ENCODE measurements around the gene ARVCF. TPM values are rescaled to one million over a fixed set of nuclear protein-coding genes. Genes with fewer than 3 reads are reported as not detected.

The ARVCF gene
- total and polyA plus RNA-seq, 9 of the 15 experiments (the other 6 are each of a cell fraction or from before 2014, with no cell fraction given), result 0.03 to 97.4 (median 15.6) TPM

- peak overlapping the region; percentile 6; the same call in 1 of the 2 replicates for H2AFZ ChIP-seq (ENCODE audit: low read depth, low read length)
- peak; percentile 72 to 84 (median 78) for DNase-seq (ENCODE audit: extremely low read depth in 1 of 4, low spot score in 3 of 4)
- BruUV-seq (replicated peaks), result no TSS peak
- peaks cover 74% of the 10 kb centered on the region for H4K20me1 ChIP-seq (replicated peaks; ENCODE audit: control insufficient read depth, insufficient read depth, low read length)
- H3K4me1 ChIP-seq (replicated peaks in 1 of 2; ENCODE audit: control insufficient read depth in 2 of 2, insufficient read depth in 2 of 2, low read length in 2 of 2), result peaks cover 39 to 85% of the 10 kb centered on the region in 2 experiments
- FAIRE-seq, result peak; percentile 86
- H3K27ac ChIP-seq (ENCODE audit: extremely low read depth, low read depth, low read length), result peak overlapping the region; percentile 58; the same call in 2 of the 3 replicates
- WGBS (ENCODE audit: insufficient coverage, low coverage, missing lambda C conversion rate), result 48% methylated on average over 18 of the region's 18 CpGs
- no peak overlapping the region for H3K4me2 ChIP-seq (ENCODE audit: insufficient read depth, low read length)
- ChIA-PET CTCF (ENCODE audit: low intra/inter-chr PET ratio) (no interaction called here), POLR2A (interaction anchor here (0.5 to 3.1 kb wide), 17 partner anchors 9 to 845 kb away, joined by 3 to 20 read pairs (median 6); partner anchors contain the start of genes ESS2 and TRMT2A)
- no peaks in the 10 kb centered on the region for H3K9me3 ChIP-seq (replicated peaks; ENCODE audit: control insufficient read depth, insufficient read depth, low read depth, low read length)
- H3K4me3 ChIP-seq, result no peak overlapping the region
- intact Hi-C loops (cut with micrococcal nuclease) (loop anchor here (5.0 kb wide), 1 partner anchor 33 kb away; the partner anchor contains the start of gene TANGO2), in situ Hi-C loops (cut with MboI) (no loop called here)
- peaks cover 20% of the 10 kb centered on the region for H3K9me1 ChIP-seq (ENCODE audit: control insufficient read depth, insufficient read depth, low read length)
- H3K9ac ChIP-seq (ENCODE audit: insufficient read depth in 1 of 2, low read depth in 2 of 2, low read length in 2 of 2), result peak overlapping the region; percentile 3 to 87; a peak in 3 of 4 replicates
- no peaks in the 10 kb centered on the region for H3K36me3 ChIP-seq (ENCODE audit: control insufficient read depth, insufficient read depth, low read length)
- ATAC-seq, result peak; percentile 77
- H3K79me2 ChIP-seq (ENCODE audit: control insufficient read depth, insufficient read depth, low read length), result no peaks in the 10 kb centered on the region
- H3K27me3 ChIP-seq (ENCODE audit: control insufficient read depth in 2 of 2, insufficient read depth in 2 of 2, low read length in 2 of 2), result no peaks in the 10 kb centered on the region
- TF ChIP-seq TBL1XR1 (IDR thresholded peaks at IDR 0.05; ENCODE audit: low read length in 2 of 2) (peak in 1 of 2 experiments; percentile 15; a peak in 1 of 4 replicates), ATF2 (CRISPR knock-in tag; IDR thresholded peaks at IDR 0.05) (no peak), ZNF431 (CRISPR knock-in tag; IDR thresholded peaks at IDR 0.05) (no peak), ZKSCAN3 (CRISPR knock-in tag; IDR thresholded peaks at IDR 0.05) (no peak), ZNF24 (IDR thresholded peaks at IDR 0.05) (no peak), SMARCE1 (IDR thresholded peaks at IDR 0.05) (0 out of 2 replicates have a peak, but pooled peaks have one; percentile 35), DMBX1 (CRISPR knock-in tag; IDR thresholded peaks at IDR 0.05; ENCODE audit: borderline replicate concordance) (0 out of 2 replicates have a peak, but pooled peaks have one; percentile 49), SNRNP70 (optimal IDR thresholded peaks at IDR 0.05; ENCODE audit: low read depth, low read length) (no peak), HIVEP1 (CRISPR knock-in tag; IDR thresholded peaks at IDR 0.05) (no peak), PHF21A (IDR thresholded peaks at IDR 0.05; ENCODE audit: borderline replicate concordance, low read depth) (no peak), TFAM (CRISPR knock-in tag; conservative IDR thresholded peaks at IDR 0.05) (no peak), NR2C1 (IDR thresholded peaks at IDR 0.05) (no peak), NR2C1 (tag; IDR thresholded peaks at IDR 0.05) (peak; percentile 79), TSC22D4 (tag; IDR thresholded peaks at IDR 0.05) (no peak), ZBTB34 (CRISPR knock-in tag; IDR thresholded peaks at IDR 0.05) (no peak), NCOA4 (IDR thresholded peaks at IDR 0.05; ENCODE audit: partially characterized antibody) (no peak), NRF1 (conservative IDR thresholded peaks at IDR 0.05 in 1 of 2, IDR thresholded peaks at IDR 0.05 in 1 of 2) (peak; percentile 42 to 57; a peak in 3 of 4 replicates), RBFOX2 (IDR thresholded peaks at IDR 0.05; ENCODE audit: low read depth, low read length) (no peak; the same call in 1 of the 2 replicates), NONO (IDR thresholded peaks at IDR 0.05; ENCODE audit: low read depth in 2 of 2, low read length in 1 of 2) (no peak), NFYB (IDR thresholded peaks at IDR 0.05; ENCODE audit: extremely low read depth, insufficient read length) (no peak), MCM5 (IDR thresholded peaks at IDR 0.05; ENCODE audit: low read depth) (no peak), TCF3 (CRISPR knock-in tag; IDR thresholded peaks at IDR 0.05) (no peak)
Measured at GRCh38 chr22:19988965-19989724, 27.5 kb downstream of the ARVCF start.

Measured in K562 (cell line).